HCT116 (cell line): ENCODE results near the gene MAPK6. TPM values are rescaled to one million over a fixed set of nuclear protein-coding genes. Genes with fewer than 3 reads are reported as not detected.

Experiments used
- ATAC-seq: fragments of 200-7000 bp; cut with Tn5 transposase; 2 replicates; pipeline ENCODE4 v1.9.1; 2020; ENCODE audit warnings: mild to moderate bottlenecking, moderate library complexity
- BruUV-seq: library from RNA; stranded (reverse); fragments of 400-500 nt; replicated peaks from 2 replicates; lab custom pipeline; 2021; lab: Mats Ljungman, UMichigan
- CTCF ChIA-PET: fragments of 300-600 bp; sonication (Branson Sonifier 250); formaldehyde crosslinking; loops from one replicate; lab custom pipeline; 2021; ENCODE audit warnings: antibody characterized with exemption; lab: Charles Lee
- POLR2A ChIA-PET: fragments of 300-600, 350-600 bp; sonication (Branson Sonifier 250); formaldehyde crosslinking; loops from one replicate; lab custom pipeline; 2021; ENCODE audit warnings: antibody characterized with exemption; lab: Charles Lee
- RAD21 ChIA-PET, 2 experiments: fragments of 300-600 bp; sonication (Branson Sonifier 250); formaldehyde crosslinking; loops; one replicate each; lab custom pipeline; 2023; ENCODE audit warnings: low total read pairs in 2 of 2; ENCODE audit not compliant: uncharacterized antibody in 2 of 2, unreplicated experiment in 2 of 2, low non-redundant PET in 1 of 2; lab: Charles Lee
- DNase-seq: peaks from one replicate; pipeline ENCODE4 v3.0.0-alpha.2; 2010; ENCODE audit warnings: low read depth, low spot score
- H2AFZ ChIP-seq: fragments of 200-600 bp; shearing (Covaris generic), sonication (generic); 2 replicates; pipeline ENCODE4 v1.6.1; 2017; ENCODE audit warnings: low read depth, mixed run types, mixed read lengths, antibody characterized with exemption, low read length; ENCODE audit not compliant: poor library complexity, severe bottlenecking
- H3K27ac ChIP-seq: 2 replicates; pipeline ENCODE4 v1.5.1; 2012; ENCODE audit warnings: low read depth, low read length
- H3K27me3 ChIP-seq: fragments of 200-600 bp; sonication (generic); 2 replicates; pipeline ENCODE4 v1.6.1; 2016; ENCODE audit warnings: mixed run types, low read length, mixed read lengths; ENCODE audit not compliant: insufficient read depth
- H3K36me3 ChIP-seq, 2 experiments: fragments of 200-500 bp in 1 of 2; fragments of 200-600 bp in 1 of 2; sonication (Bioruptor generic) in 1 of 2; sonication (generic) in 1 of 2; 2 replicates each; pipeline versions ENCODE4 v1.5.1 to v1.6.1; 2014 to 2016; ENCODE audit warnings: low read length in 2 of 2, inconsistent platforms in 1 of 2, mixed read lengths in 1 of 2, mixed run types in 1 of 2; ENCODE audit not compliant: insufficient read depth in 2 of 2, control insufficient read depth in 1 of 2
- H3K4me1 ChIP-seq, 2 experiments: fragments of 200-600 bp in 1 of 2; sonication (generic) in 1 of 2; 2 replicates each; pipeline versions ENCODE4 v1.5.1 to v1.6.1; 2012 to 2017; ENCODE audit warnings: low read length in 2 of 2, inconsistent platforms in 1 of 2, mild to moderate bottlenecking in 1 of 2, mixed read lengths in 1 of 2, mixed run types in 1 of 2, moderate library complexity in 1 of 2; ENCODE audit not compliant: insufficient read depth in 2 of 2, control insufficient read depth in 1 of 2
- H3K4me2 ChIP-seq: fragments of 200-600 bp; sonication (generic); 2 replicates; pipeline ENCODE4 v1.6.1; 2017; ENCODE audit warnings: mixed run types, low read length, mixed read lengths
- H3K4me3 ChIP-seq, 2 experiments: fragments of 200-600 bp in 1 of 2; sonication (generic) in 1 of 2; replicated peaks in 1 of 2; 2 replicates each; pipeline ENCODE4 v1.5.1; 2011 to 2016; ENCODE audit warnings: low read length in 2 of 2, control low read depth in 1 of 2, low read depth in 1 of 2, mild to moderate bottlenecking in 1 of 2, mixed read lengths in 1 of 2, mixed run types in 1 of 2
- H3K79me2 ChIP-seq: fragments of 200-600 bp; sonication (generic); 2 replicates; pipeline ENCODE4 v1.6.1; 2017; ENCODE audit warnings: mild to moderate bottlenecking, mixed run types, low read length, moderate library complexity, mixed read lengths; ENCODE audit not compliant: insufficient read depth
- H3K9ac ChIP-seq: fragments of 200-600 bp; sonication (generic); 2 replicates; pipeline ENCODE4 v1.6.1; 2016; ENCODE audit warnings: low read length, mixed read lengths
- H3K9me2 ChIP-seq: fragments of 200-600 bp; sonication (generic), shearing (Covaris generic); 2 replicates; pipeline ENCODE4 v1.6.1; 2017; ENCODE audit warnings: mixed run types, mild to moderate bottlenecking, moderate library complexity; ENCODE audit not compliant: insufficient read depth
- H3K9me3 ChIP-seq, 2 experiments: fragments of 200-500 bp in 1 of 2; fragments of 200-600 bp in 1 of 2; sonication (Bioruptor generic) in 1 of 2; sonication (generic) in 1 of 2; 2 replicates each; pipeline ENCODE4 v1.6.1; 2014 to 2017; ENCODE audit warnings: low read length in 2 of 2, mixed read lengths in 2 of 2, inconsistent platforms in 1 of 2, low read depth in 1 of 2, mild to moderate bottlenecking in 1 of 2, mixed run types in 1 of 2, moderate library complexity in 1 of 2; ENCODE audit not compliant: control insufficient read depth in 1 of 2, insufficient read depth in 1 of 2
- H4K20me1 ChIP-seq: fragments of 200-600 bp; sonication (generic), shearing (Covaris generic); 2 replicates; pipeline ENCODE4 v1.6.1; 2017; ENCODE audit warnings: mixed run types, mild to moderate bottlenecking, moderate library complexity; ENCODE audit not compliant: insufficient read depth
- ATF3 ChIP-seq: IDR thresholded peaks from 2 replicates; pipeline ENCODE4 v1.6.1; 2012
- ELF1 ChIP-seq: IDR thresholded peaks from 2 replicates; pipeline ENCODE4 v1.6.1; 2012; ENCODE audit warnings: low read depth, borderline replicate concordance
- EZH2 ChIP-seq: fragments of 200-600 bp; sonication (generic); IDR thresholded peaks from 2 replicates; pipeline ENCODE4 v1.6.1; 2017; ENCODE audit warnings: antibody characterized with exemption, mixed run types
- EZH2phosphoT487 ChIP-seq: fragments of 200-600 bp; IDR thresholded peaks from 2 replicates; pipeline ENCODE4 v1.6.1; 2018; ENCODE audit warnings: antibody characterized with exemption, borderline replicate concordance
- FOSL1 ChIP-seq: IDR thresholded peaks from 2 replicates; pipeline ENCODE4 v1.6.1; 2012; ENCODE audit warnings: low read depth
- MAX ChIP-seq: IDR thresholded peaks from 2 replicates; pipeline ENCODE4 v1.6.1; 2012
- POLR2A ChIP-seq: IDR thresholded peaks from 2 replicates; pipeline ENCODE4 v1.7.0; 2011; ENCODE audit warnings: borderline replicate concordance; ENCODE audit not compliant: insufficient read depth, insufficient read length; ENCODE audit errors: extremely low read depth
- POLR2AphosphoS5 ChIP-seq: IDR thresholded peaks from 2 replicates; pipeline ENCODE4 v1.6.1; 2011; ENCODE audit warnings: mild to moderate bottlenecking, low read depth, low read length, moderate library complexity
- SIN3A ChIP-seq: IDR thresholded peaks from 2 replicates; pipeline ENCODE4 v1.6.1; 2012; ENCODE audit warnings: low read depth
- TCF7L2 ChIP-seq: IDR thresholded peaks from 2 replicates; pipeline ENCODE4 v1.7.0; 2011; ENCODE audit warnings: borderline replicate concordance, inconsistent platforms; ENCODE audit not compliant: insufficient read depth, insufficient read length; ENCODE audit errors: extremely low read depth
- YY1 ChIP-seq: IDR thresholded peaks from 2 replicates; pipeline ENCODE4 v1.6.1; 2011; ENCODE audit warnings: low read length, low read depth, moderate library complexity, mild to moderate bottlenecking; ENCODE audit not compliant: insufficient replicate concordance; ENCODE audit errors: extremely low read depth
- ZBTB33 ChIP-seq: IDR thresholded peaks from 2 replicates; pipeline ENCODE4 v1.6.1; 2011; ENCODE audit warnings: mild to moderate bottlenecking, low read length, moderate library complexity; ENCODE audit not compliant: insufficient replicate concordance; ENCODE audit errors: extremely low read depth
- ZFX ChIP-seq: fragments of 450-650 bp; IDR thresholded peaks from 2 replicates; pipeline ENCODE4 v1.6.1; 2017
- intact Hi-C: fragments of 100-400 bp; cut with micrococcal nuclease; formaldehyde crosslinking; loops from 2 replicates; pipeline ENCODE4 v1.10.0; 2022
- total RNA-seq: library from RNA; stranded (reverse); gene quantifications from one replicate; pipeline ENCODE4 v1.2.1, GENCODE V29; 2021; ENCODE audit not compliant: unreplicated experiment
- TF ChIP-seq, protein P1 (sequence below), 3 experiments: fragments of 200-600 bp in 1 of 3; sonication (generic) in 1 of 3; IDR thresholded peaks in 2 of 3; conservative IDR thresholded peaks in 1 of 3; 2 replicates each; pipeline ENCODE4 v1.5.1; 2012 to 2017; ENCODE audit warnings: low read depth in 2 of 3, low read length in 2 of 3, antibody characterized with exemption in 1 of 3, borderline replicate concordance in 1 of 3, control low read depth in 1 of 3, mild to moderate bottlenecking in 1 of 3, mixed read lengths in 1 of 3, mixed run types in 1 of 3, moderate library complexity in 1 of 3; ENCODE audit not compliant: insufficient read depth in 1 of 3

MAPK6 gene
- total RNA-seq, 1 experiment from 2014 or later, result 57.4 TPM

DNA sequence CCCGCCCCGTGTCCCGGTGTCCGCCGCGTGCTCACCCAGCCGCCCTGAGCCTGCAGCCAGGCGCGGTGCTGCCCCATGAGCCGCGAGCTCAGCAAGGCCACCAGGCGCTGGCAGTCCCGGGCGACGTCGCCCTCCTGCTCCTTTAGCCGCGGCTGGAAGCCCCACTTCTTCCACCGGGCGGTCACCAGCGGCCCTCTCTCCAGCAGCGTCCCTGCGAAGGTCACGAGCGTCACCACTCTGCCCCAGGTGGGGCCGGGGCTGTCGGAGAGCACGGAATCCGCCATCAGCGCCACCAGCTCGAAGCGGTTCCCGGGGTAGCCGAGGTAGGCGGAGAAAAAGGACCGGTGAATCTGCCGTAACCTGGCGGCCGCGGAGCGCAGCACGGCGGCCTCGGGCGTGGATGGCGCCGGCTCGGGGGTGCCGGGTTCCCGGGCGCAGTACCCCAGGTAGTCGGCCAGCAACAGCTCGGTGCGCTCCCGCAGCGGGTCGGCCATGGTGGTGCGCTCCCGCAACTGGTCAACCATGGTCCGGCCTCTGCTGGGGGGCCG is 93.3 kb downstream of the MAPK6 start:
- TF ChIP-seq EZH2phosphoT487, result no peak
- TF ChIP-seq SIN3A, result no peak
- TF ChIP-seq FOSL1, result no peak
- TF ChIP-seq, protein P1, sequence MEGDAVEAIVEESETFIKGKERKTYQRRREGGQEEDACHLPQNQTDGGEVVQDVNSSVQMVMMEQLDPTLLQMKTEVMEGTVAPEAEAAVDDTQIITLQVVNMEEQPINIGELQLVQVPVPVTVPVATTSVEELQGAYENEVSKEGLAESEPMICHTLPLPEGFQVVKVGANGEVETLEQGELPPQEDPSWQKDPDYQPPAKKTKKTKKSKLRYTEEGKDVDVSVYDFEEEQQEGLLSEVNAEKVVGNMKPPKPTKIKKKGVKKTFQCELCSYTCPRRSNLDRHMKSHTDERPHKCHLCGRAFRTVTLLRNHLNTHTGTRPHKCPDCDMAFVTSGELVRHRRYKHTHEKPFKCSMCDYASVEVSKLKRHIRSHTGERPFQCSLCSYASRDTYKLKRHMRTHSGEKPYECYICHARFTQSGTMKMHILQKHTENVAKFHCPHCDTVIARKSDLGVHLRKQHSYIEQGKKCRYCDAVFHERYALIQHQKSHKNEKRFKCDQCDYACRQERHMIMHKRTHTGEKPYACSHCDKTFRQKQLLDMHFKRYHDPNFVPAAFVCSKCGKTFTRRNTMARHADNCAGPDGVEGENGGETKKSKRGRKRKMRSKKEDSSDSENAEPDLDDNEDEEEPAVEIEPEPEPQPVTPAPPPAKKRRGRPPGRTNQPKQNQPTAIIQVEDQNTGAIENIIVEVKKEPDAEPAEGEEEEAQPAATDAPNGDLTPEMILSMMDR (IDR thresholded peaks at IDR 0.05 in 2 of 3, conservative IDR thresholded peaks at IDR 0.05 in 1 of 3; ENCODE audit: borderline replicate concordance in 1 of 3, insufficient read depth in 1 of 3, low read depth in 2 of 3, low read length in 2 of 3), result no peak
- TF ChIP-seq POLR2A, result no peak
- TF ChIP-seq EZH2, result no peak
- TF ChIP-seq MAX, result no peak
- no peak for TF ChIP-seq ATF3
- DNase-seq (no peak), ATAC-seq (no peak)
- POLR2A ChIA-PET, result no interaction called here
- H3K9me2 ChIP-seq, result no peaks in the 10 kb centered on the region
- no peaks in the 10 kb centered on the region for H3K79me2 ChIP-seq
- no TSS peak for BruUV-seq
- intact Hi-C loops, result no loop called here
- no peak overlapping the region for H3K9ac ChIP-seq
- no peak overlapping the region for H2AFZ ChIP-seq
- H3K4me1 ChIP-seq, result no peaks in the 10 kb centered on the region
- no peak overlapping the region for H3K4me2 ChIP-seq
- H4K20me1 ChIP-seq, result no peaks in the 10 kb centered on the region
- no peak overlapping the region for H3K4me3 ChIP-seq
- no peaks in the 10 kb centered on the region for H3K9me3 ChIP-seq
- H3K27ac ChIP-seq, result no peak overlapping the region
- RAD21 ChIA-PET, result no interaction called here
- no peaks in the 10 kb centered on the region for H3K27me3 ChIP-seq
- H3K36me3 ChIP-seq, result no peaks in the 10 kb centered on the region
- CTCF ChIA-PET, result no interaction called here

- no peaks in the 10 kb centered on the region for H3K4me1 ChIP-seq
- ATAC-seq (no peak), DNase-seq (no peak)
- intact Hi-C loops, result no loop called here
- no peak overlapping the region for H2AFZ ChIP-seq
- RAD21 ChIA-PET, result no interaction called here
- H3K9ac ChIP-seq, result no peak overlapping the region
- POLR2A ChIA-PET, result no interaction called here
- no peak overlapping the region for H3K4me3 ChIP-seq
- H3K79me2 ChIP-seq, result no peaks in the 10 kb centered on the region
- H3K9me2 ChIP-seq, result no peaks in the 10 kb centered on the region
- H4K20me1 ChIP-seq, result no peaks in the 10 kb centered on the region
- no peak for TF ChIP-seq EZH2
- TF ChIP-seq EZH2phosphoT487, result no peak
- no peak for TF ChIP-seq POLR2AphosphoS5
- no peak for TF ChIP-seq ELF1
- no peak for TF ChIP-seq MAX
- TF ChIP-seq SIN3A, result no peak
- TF ChIP-seq YY1, result no peak
- no peak for TF ChIP-seq ZFX
- no peak for TF ChIP-seq ZBTB33
- TF ChIP-seq TCF7L2, result no peak
- no peak for TF ChIP-seq POLR2A
- H3K27me3 ChIP-seq, result no peaks in the 10 kb centered on the region
- no peaks in the 10 kb centered on the region for H3K36me3 ChIP-seq
- H3K4me2 ChIP-seq, result no peak overlapping the region
- H3K27ac ChIP-seq, result no peak overlapping the region
- BruUV-seq, result no TSS peak
- CTCF ChIA-PET, result no interaction called here
- H3K9me3 ChIP-seq, result no peaks in the 10 kb centered on the region
Observed at GRCh38 chr15:52113235-52113634, 94.2 kb downstream of the MAPK6 start.
